ENCODE measurements around the gene TMEM132A. TPM values are rescaled to one million over a fixed set of nuclear protein-coding genes. Genes with fewer than 3 reads are reported as not detected.

Gene TMEM132A
- total RNA-seq, 2 donors from 2014 or later: not detected

DNA sequence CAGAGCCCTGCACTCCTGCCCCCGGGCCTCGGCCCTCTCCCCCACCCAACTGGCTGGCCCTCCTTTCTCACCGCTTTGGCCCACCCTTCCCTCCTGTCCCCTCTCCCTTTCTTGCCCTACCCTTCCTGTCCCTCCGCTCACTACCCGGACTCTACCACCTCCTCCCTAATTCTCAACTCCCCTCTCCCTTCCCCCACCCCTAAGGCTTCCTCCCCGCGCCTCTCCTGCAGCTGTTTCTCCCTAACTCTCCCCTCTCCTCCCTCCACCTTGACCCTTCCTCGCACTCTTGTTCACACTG is 27.3 kb downstream of the TMEM132A start:
- peaks cover 3% of the 10 kb centered on the region for H3K36me3 Mint-ChIP-seq (ENCODE audit: low read depth)
- no peaks in the 10 kb centered on the region for H3K9me3 ChIP-seq (ENCODE audit: control insufficient read depth, low read length, poor library complexity, severe bottlenecking)
- peak overlapping the region; percentile 78 for H3K27ac Mint-ChIP-seq
- H3K4me3 Mint-ChIP-seq: peak overlapping the region; percentile 86
- peaks cover 20% of the 10 kb centered on the region for H3K27me3 Mint-ChIP-seq
- ATAC-seq (peak; percentile 10), DNase-seq (no peak)
- H3K4me1 Mint-ChIP-seq: peaks cover 20% of the 10 kb centered on the region

DNA sequence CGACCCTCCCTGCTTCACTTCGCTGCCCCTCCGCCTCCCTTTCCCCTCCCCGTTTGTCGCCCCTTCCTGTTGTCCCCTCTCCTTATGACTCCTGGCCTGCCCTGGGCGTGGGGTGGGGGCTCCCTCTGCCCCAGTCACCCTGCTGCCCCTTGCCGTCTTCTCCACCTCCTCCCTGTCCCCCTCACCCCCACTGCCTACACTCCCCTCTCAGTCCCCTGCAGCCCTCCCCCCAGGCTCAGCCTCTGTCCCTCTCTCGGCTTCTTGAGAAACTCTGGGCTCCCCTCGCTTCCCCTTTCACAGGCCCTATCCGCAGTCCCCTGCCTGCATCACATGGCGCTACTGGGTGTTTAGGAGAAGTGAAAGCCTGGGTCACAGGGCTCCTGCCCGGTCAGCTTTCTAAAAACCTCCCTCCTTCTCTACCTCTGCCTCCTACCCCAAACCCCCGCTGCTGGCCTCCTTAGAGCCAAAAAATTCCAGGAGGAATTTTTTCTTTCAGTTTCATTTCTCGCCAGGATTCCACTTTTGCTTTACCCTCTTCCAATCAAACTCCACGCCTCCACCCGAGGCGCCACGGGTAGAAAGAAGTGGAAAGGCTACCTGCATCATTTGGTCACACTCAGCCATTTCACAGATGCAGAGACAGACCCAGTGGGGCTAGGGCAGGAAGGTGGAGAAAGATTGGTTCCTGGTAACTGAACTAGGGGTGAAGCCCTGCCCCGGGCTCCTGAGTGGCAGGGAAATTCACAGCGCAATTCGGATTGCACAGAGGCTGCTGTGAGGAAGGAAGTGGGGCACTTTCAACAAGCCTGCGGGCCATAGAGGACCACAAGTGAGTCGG is 27.9 kb downstream of the TMEM132A start, which contains the start of gene SLC15A3:
Gene SLC15A3 (minus strand): TSS at position 273 of the 838 bp plus-strand sequence. CDS start 625 bp downstream, outside the sequence.
- Mint-ChIP-seq H3K27me3 (peaks cover 23% of the 10 kb centered on the region), H3K4me3 (peak within 1 kb of the TSS; percentile 86), H3K4me1 (peaks cover 20% of the 10 kb centered on the region), H3K36me3 (ENCODE audit: low read depth) (peaks cover 3% of the 10 kb centered on the region), H3K27ac (peak within 1 kb of the TSS; percentile 78)
- DNase-seq (no peak), ATAC-seq (peak; percentile 71)
- H3K9me3 ChIP-seq (ENCODE audit: control insufficient read depth, low read length, poor library complexity, severe bottlenecking): no peaks in the 10 kb centered on the region

DNA sequence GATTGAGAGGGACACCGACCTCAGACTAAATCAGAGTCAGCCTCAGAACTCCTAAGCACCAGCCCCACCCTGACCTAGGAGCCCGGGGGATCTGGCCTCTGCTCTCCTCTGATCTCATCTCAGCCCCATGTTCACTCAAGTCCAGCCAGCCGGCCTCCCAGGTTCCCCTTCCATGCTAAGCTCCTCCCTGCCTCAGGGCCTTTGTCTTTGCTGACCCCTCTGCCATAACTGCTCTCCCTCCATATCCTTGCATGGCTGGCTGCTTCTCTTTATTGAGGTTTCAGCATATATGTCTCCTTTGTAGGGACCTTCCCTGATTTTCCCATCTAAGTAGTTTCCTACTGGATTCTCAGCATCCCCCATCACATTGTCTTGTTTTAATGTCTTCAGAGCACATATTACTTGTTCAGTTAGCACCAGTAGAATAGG is 28.5 kb downstream of the TMEM132A start:
- peaks cover 20% of the 10 kb centered on the region for H3K4me1 Mint-ChIP-seq
- H3K9me3 ChIP-seq (ENCODE audit: control insufficient read depth, low read length, poor library complexity, severe bottlenecking): no peaks in the 10 kb centered on the region
- peak overlapping the region; percentile 78 for H3K27ac Mint-ChIP-seq
- H3K27me3 Mint-ChIP-seq: peaks cover 25% of the 10 kb centered on the region
- H3K4me3 Mint-ChIP-seq: peak overlapping the region; percentile 86
- ATAC-seq (no peak), DNase-seq (no peak)
- peaks cover 3% of the 10 kb centered on the region for H3K36me3 Mint-ChIP-seq (ENCODE audit: low read depth)

DNA sequence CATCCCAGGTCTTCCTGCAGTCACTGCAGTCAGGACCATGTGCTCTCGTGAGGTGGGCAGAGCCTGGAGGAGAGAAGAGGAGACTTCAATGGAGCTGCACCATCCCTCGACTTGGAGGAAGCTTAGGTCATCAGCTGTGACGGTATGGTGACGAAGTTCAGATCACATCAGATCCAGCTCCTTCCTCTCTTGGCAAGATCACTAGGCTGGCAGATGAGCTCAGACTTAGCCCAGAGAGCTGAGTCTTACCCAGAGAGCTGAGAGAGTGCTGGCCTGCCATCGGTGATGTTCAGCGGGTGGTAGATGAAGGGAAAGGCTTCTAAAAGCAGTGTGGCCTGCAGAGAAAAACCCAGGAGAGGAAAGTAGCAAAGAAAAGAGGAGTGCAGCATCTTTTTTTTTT is 29.5 kb downstream of the TMEM132A start:
- Mint-ChIP-seq H3K36me3 (ENCODE audit: low read depth) (peaks cover under 1% of the 10 kb centered on the region), H3K4me3 (no peak overlapping the region), H3K27me3 (peaks cover 20% of the 10 kb centered on the region), H3K27ac (no peak overlapping the region), H3K4me1 (peaks cover 16% of the 10 kb centered on the region)
- DNase-seq (no peak), ATAC-seq (peak; percentile 11)
- H3K9me3 ChIP-seq (ENCODE audit: control insufficient read depth, low read length, poor library complexity, severe bottlenecking): no peaks in the 10 kb centered on the region

DNA sequence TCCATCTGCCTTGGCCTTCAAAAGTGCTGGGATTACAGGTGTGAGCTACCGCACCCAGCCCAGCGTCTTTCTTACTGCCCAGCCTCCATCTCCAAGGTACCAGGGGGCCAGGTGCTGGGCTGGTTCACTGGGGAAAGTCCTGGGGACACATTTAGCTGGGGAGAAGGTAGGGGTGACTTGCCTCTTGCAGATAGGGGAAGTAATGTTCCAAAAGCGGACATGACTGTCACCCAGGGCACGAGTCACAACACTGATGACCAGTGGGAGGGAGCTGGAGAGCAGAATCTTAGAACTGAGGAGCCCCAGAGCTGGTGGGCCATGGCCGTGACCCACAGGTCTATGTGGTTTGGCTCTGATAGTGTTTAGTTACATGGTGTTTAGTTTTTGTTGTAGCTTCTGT is 30.2 kb downstream of the TMEM132A start:
- DNase-seq (no peak), ATAC-seq (peak; percentile 9)
- no peak overlapping the region for H3K27ac Mint-ChIP-seq
- peaks cover 17% of the 10 kb centered on the region for H3K27me3 Mint-ChIP-seq
- H3K4me3 Mint-ChIP-seq: no peak overlapping the region
- peaks cover 16% of the 10 kb centered on the region for H3K4me1 Mint-ChIP-seq
- no peaks in the 10 kb centered on the region for H3K9me3 ChIP-seq (ENCODE audit: control insufficient read depth, low read length, poor library complexity, severe bottlenecking)
- no peaks in the 10 kb centered on the region for H3K36me3 Mint-ChIP-seq (ENCODE audit: low read depth)

DNA sequence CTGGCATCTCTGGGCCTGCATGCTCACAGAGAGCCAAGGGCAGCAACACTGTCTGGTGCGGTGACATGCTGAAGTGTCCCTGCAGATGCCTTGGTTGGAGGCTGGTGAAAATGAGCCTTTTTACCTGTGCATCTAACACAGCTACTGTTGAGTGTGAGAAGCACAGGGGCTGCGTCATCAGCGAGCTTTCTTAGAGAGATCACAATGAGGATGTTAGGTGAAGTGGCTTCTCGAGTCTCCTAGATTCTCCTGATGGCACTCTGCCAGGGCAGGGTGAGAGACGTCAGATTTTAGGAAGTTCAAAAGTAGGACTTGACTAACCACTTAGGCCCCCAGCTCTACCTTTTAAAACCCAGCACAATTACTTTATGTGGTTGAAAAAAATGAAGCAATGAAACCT is 31.3 kb downstream of the TMEM132A start:
- no peak for ATAC-seq
- DNase-seq: no peak
- Mint-ChIP-seq H3K27ac (no peak overlapping the region), H3K4me1 (peaks cover 16% of the 10 kb centered on the region), H3K36me3 (ENCODE audit: low read depth) (no peaks in the 10 kb centered on the region), H3K4me3 (no peak overlapping the region), H3K27me3 (peaks cover 25% of the 10 kb centered on the region)
- H3K9me3 ChIP-seq (ENCODE audit: control insufficient read depth, low read length, poor library complexity, severe bottlenecking): no peaks in the 10 kb centered on the region

DNA sequence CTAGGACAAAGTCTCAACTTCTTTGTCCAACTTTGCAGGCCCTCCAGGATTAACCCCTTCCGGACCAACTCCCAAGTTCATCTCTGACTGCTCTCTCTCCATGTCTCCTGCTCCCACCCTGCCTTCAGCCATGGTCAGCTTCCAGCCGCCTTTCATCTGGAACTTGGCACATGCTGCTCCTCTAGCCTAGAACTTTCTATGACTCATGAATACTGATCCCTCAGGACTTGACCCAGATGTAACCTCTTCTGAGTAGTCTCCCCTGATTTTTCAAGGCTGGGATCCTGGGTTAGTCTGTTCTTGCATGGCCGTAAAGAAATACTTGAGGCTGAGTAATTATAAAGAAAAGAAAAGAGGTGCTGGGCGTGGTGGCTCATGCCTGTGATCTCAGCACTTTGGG is 32.9 kb downstream of the TMEM132A start:
- DNase-seq (no peak), ATAC-seq (no peak)
- H3K4me1 Mint-ChIP-seq: peaks cover 13% of the 10 kb centered on the region
- H3K9me3 ChIP-seq (ENCODE audit: control insufficient read depth, low read length, poor library complexity, severe bottlenecking): no peaks in the 10 kb centered on the region
- H3K27me3 Mint-ChIP-seq: peaks cover 31% of the 10 kb centered on the region
- no peaks in the 10 kb centered on the region for H3K36me3 Mint-ChIP-seq (ENCODE audit: low read depth)
- H3K27ac Mint-ChIP-seq: no peak overlapping the region
- no peak overlapping the region for H3K4me3 Mint-ChIP-seq

DNA sequence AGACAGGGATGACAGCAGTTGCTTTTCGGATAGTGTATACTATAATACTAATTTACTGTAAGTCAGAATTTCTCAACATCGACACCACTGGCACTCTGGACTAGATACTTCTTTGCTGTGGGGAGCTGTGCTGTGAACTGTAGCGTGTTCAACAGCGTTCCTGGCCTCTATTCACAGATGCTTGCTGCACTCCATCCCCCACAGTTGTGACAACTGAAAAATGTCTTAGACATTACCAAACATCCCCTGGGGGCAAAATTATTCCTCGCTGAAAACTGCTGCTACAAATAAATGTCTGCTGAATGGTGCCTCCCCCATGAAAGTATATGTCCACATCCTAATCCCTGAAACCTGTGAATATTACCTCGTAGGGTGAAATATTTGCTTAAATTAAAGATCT is 35.2 kb downstream of the TMEM132A start:
- peaks cover 2% of the 10 kb centered on the region for H3K4me1 Mint-ChIP-seq
- ATAC-seq (no peak), DNase-seq (no peak)
- no peak overlapping the region for H3K27ac Mint-ChIP-seq
- no peaks in the 10 kb centered on the region for H3K36me3 Mint-ChIP-seq (ENCODE audit: low read depth)
- peaks cover 21% of the 10 kb centered on the region for H3K27me3 Mint-ChIP-seq
- H3K9me3 ChIP-seq (ENCODE audit: control insufficient read depth, low read length, poor library complexity, severe bottlenecking): no peaks in the 10 kb centered on the region
- H3K4me3 Mint-ChIP-seq: no peak overlapping the region

DNA sequence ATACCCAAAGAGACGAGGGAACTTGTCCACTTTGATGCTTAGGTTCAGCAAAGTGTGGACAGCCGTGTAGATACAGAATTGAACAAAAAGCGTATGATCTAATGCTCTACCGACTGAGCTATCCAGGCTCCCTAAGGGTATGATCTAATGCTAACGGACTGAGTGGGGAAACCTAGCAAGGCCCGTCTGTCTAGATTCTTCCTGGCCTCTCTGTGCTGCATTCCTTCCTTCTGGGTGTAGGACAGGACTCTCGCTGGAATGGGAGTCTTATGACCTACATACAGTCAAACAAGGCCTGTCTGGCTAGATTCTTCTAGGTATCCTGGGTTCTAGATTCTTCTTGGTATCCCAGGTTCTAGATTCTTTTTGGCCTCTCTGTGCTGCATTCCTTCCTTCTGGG is 36.1 kb downstream of the TMEM132A start:
- Mint-ChIP-seq H3K27ac (no peak overlapping the region), H3K4me3 (no peak overlapping the region), H3K36me3 (ENCODE audit: low read depth) (no peaks in the 10 kb centered on the region), H3K27me3 (peaks cover 21% of the 10 kb centered on the region), H3K4me1 (peaks cover 2% of the 10 kb centered on the region)
- ATAC-seq (no peak), DNase-seq (no peak)
- no peaks in the 10 kb centered on the region for H3K9me3 ChIP-seq (ENCODE audit: control insufficient read depth, low read length, poor library complexity, severe bottlenecking)

DNA sequence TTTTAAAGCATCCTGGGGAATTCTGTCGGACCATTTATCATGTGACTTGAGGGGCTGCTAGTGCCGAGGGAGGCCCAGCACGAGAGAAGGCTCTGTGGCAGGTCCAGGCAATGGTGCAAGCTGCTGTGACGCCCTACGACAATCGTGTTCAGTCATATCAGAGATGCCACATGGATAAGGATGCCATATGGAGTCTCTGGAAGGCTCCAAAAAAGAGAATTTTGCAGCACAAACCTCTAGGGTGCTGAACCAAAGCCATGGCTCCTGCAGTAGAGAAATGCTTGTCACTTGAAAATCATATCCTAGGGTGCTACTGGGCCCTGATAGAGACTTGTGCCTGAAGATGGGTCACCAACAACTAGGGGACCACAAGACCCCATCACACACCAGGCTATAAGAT is 40.5 kb downstream of the TMEM132A start:
- Mint-ChIP-seq H3K4me1 (peaks cover 2% of the 10 kb centered on the region), H3K36me3 (ENCODE audit: low read depth) (no peaks in the 10 kb centered on the region), H3K27ac (no peak overlapping the region), H3K4me3 (no peak overlapping the region), H3K27me3 (peaks cover 10% of the 10 kb centered on the region)
- DNase-seq (no peak), ATAC-seq (no peak)
- H3K9me3 ChIP-seq (ENCODE audit: control insufficient read depth, low read length, poor library complexity, severe bottlenecking): no peaks in the 10 kb centered on the region

DNA sequence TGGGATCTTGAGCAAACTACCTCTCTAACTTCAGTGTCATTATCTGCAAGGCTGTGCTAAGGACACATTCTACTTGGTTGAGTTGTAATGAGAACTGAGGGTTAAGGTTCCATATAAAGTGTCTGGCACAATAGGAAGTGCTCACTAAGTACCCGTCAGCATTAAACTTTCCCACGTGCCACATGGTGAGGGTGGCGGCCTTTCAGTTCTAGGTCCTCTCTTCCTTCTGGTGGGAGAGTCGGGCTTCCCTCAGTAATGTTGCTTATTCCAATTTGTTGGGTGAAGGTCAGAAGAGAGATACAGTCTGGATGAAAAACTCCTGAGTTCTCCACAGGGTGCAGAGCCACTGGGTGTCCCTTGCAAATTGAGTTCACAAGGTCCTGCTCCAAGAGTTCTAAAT is 42.6 kb downstream of the TMEM132A start:
- Mint-ChIP-seq H3K4me3 (no peak overlapping the region), H3K27me3 (no peaks in the 10 kb centered on the region), H3K27ac (no peak overlapping the region), H3K4me1 (peaks cover 15% of the 10 kb centered on the region), H3K36me3 (ENCODE audit: low read depth) (peaks cover 4% of the 10 kb centered on the region)
- H3K9me3 ChIP-seq (ENCODE audit: control insufficient read depth, low read length, poor library complexity, severe bottlenecking): no peaks in the 10 kb centered on the region
- ATAC-seq (no peak), DNase-seq (no peak)

DNA sequence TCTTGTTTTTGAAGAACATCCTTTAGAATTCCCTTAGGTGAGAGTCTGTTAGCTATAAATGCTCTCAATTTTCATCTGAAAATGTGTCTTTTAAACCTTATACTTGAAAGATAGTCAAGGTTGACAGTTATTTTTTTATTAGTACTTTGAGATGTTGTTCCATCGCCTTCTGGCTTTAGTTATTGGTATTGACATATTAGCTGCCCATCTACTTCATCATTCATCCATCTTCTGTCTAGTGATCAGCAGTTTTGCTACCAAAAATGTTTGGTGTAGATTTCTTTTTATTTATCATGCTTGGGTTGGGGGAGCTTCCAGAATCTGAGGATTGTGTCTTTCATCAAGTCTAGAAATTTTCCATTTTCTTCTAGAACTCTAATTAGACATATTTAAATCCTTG is 44.0 kb downstream of the TMEM132A start:
- peaks cover 4% of the 10 kb centered on the region for H3K36me3 Mint-ChIP-seq (ENCODE audit: low read depth)
- H3K27ac Mint-ChIP-seq: no peak overlapping the region
- no peaks in the 10 kb centered on the region for H3K9me3 ChIP-seq (ENCODE audit: control insufficient read depth, low read length, poor library complexity, severe bottlenecking)
- H3K4me1 Mint-ChIP-seq: peaks cover 15% of the 10 kb centered on the region
- no peaks in the 10 kb centered on the region for H3K27me3 Mint-ChIP-seq
- no peak for DNase-seq
- no peak overlapping the region for H3K4me3 Mint-ChIP-seq
- ATAC-seq: no peak

DNA sequence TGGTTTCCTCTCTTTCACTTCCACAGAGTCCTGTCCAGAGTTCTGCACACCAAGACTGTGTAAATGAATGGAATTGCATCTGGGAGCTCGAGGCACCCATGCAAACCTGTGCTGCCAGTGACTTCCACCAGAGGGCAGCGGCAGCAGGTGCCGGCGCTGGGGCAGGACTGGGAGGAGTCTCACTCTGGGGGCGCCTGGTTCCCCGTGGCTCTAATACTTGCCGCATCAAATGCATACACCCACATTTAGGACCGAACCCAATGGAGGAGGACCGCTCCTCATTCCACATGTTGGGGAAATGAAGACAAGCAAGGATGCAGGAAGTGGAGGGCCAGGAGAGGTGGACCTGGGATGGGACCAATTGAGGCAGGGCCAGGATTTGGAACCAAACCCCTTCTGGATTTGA is 46.1 kb downstream of the TMEM132A start:
- ATAC-seq: peak; percentile 69
- peak; percentile 68 to 80 (median 72) for DNase-seq
- no peaks in the 10 kb centered on the region for H3K9me3 ChIP-seq (ENCODE audit: control insufficient read depth, low read length, poor library complexity, severe bottlenecking)
- Mint-ChIP-seq H3K36me3 (ENCODE audit: low read depth) (peaks cover 10% of the 10 kb centered on the region), H3K4me1 (peaks cover 29% of the 10 kb centered on the region), H3K27me3 (no peaks in the 10 kb centered on the region), H3K27ac (peak overlapping the region; percentile 100), H3K4me3 (peak overlapping the region; percentile 100)

DNA sequence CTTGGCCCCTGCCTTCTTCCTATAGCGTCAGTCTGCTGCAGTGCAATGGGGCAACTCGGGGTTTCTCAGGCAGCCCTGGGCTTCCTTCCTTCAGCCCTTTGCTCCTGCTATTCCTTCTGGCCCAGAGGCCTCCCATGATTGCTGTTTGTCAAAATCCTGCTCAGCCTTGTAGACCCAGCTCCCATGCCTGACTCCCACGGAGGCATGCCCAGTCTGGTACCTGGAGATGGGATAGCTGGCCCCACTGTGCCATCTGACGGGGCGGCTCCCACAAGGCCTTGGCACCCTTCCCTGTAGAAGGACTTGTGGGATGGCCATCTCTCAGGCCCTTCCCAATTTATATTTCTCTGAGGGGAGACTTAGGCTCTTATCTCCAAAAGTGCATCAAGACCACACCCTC is 46.6 kb downstream of the TMEM132A start:
- Mint-ChIP-seq H3K27ac (peak overlapping the region; percentile 100), H3K27me3 (no peaks in the 10 kb centered on the region), H3K4me1 (peaks cover 29% of the 10 kb centered on the region), H3K36me3 (ENCODE audit: low read depth) (peaks cover 10% of the 10 kb centered on the region), H3K4me3 (peak overlapping the region; percentile 100)
- DNase-seq (no peak), ATAC-seq (no peak)
- H3K9me3 ChIP-seq (ENCODE audit: control insufficient read depth, low read length, poor library complexity, severe bottlenecking): no peaks in the 10 kb centered on the region
